B cell (primary cell): ENCODE results near the gene ZNF300. TPM values are rescaled to one million over a fixed set of nuclear protein-coding genes. Genes with fewer than 3 reads are reported as not detected.

Source experiments
- ATAC-seq: fragments of 200-7000 bp; cut with Tn5 transposase; one replicate; pipeline ENCODE4 v1.10.0; 2021; ENCODE audit warnings: low read depth, mild to moderate bottlenecking, moderate number of reproducible peaks, moderate library complexity
- CTCF ChIA-PET: fragments of 350-600 bp; sonication (Branson Sonifier 250); formaldehyde crosslinking; loops from one replicate; lab custom pipeline; 2021; ENCODE audit warnings: antibody characterized with exemption, inconsistent platforms; lab: Charles Lee
- POLR2A ChIA-PET: fragments of 350-600 bp; sonication (Branson Sonifier 250); formaldehyde crosslinking; loops from one replicate; lab custom pipeline; 2021; ENCODE audit warnings: antibody characterized with exemption; lab: Charles Lee
- DNase-seq: peaks from one replicate; pipeline ENCODE4 v3.0.0; 2013
- H2AFZ ChIP-seq: 2 replicates; pipeline ENCODE4 v1.6.1; 2012; ENCODE audit warnings: mild to moderate bottlenecking, low read depth, low read length; ENCODE audit not compliant: insufficient read depth, poor library complexity, severe bottlenecking
- H3K27ac ChIP-seq, 2 donors: 1 replicate in 1 of 2; 2 replicates in 1 of 2; pipeline ENCODE4 v1.5.1; 2012 to 2013; ENCODE audit warnings: low read length in 2 of 2, mild to moderate bottlenecking in 2 of 2, moderate library complexity in 1 of 2
- H3K27me3 ChIP-seq, 4 experiments: fragments of 200-600 bp in 1 of 4; sonication (generic) in 1 of 4; replicated peaks in 1 of 4; 1 replicate in 2 of 4; 2 replicates in 2 of 4; pipeline versions ENCODE4 v1.6.1 to v1.7.0; 2013 to 2016; ENCODE audit warnings: low read length in 3 of 4, mild to moderate bottlenecking in 2 of 4, mixed read lengths in 1 of 4, moderate library complexity in 1 of 4; ENCODE audit not compliant: insufficient read depth in 4 of 4, control insufficient read depth in 3 of 4; ENCODE audit errors: control extremely low read depth in 1 of 4
- H3K36me3 ChIP-seq, 2 experiments: replicated peaks in 1 of 2; 1 replicate in 1 of 2; 2 replicates in 1 of 2; pipeline versions ENCODE4 v1.6.1 to v1.7.1; 2013; ENCODE audit warnings: low read length in 1 of 2; ENCODE audit not compliant: insufficient read depth in 2 of 2, control insufficient read depth in 1 of 2; ENCODE audit errors: control extremely low read depth in 1 of 2, extremely low read depth in 1 of 2
- H3K4me1 ChIP-seq, 2 donors: fragments of 200-600 bp in 1 of 2; sonication (generic) in 1 of 2; 1 replicate in 1 of 2; 2 replicates in 1 of 2; pipeline versions ENCODE4 v1.5.1 to v1.6.1; 2013 to 2017; ENCODE audit warnings: low read length in 2 of 2; ENCODE audit not compliant: control insufficient read depth in 2 of 2, insufficient read depth in 2 of 2
- H3K4me2 ChIP-seq: replicated peaks from 2 replicates; pipeline ENCODE3; 2012; ENCODE audit warnings: mild to moderate bottlenecking, low read depth, low read length; ENCODE audit not compliant: poor library complexity, severe bottlenecking
- H3K4me3 ChIP-seq, 5 experiments: fragments of 200-600 bp in 1 of 5; sonication (generic) in 1 of 5; 1 replicate in 3 of 5; 2 replicates in 2 of 5; pipeline versions ENCODE4 v1.5.1 to v1.7.0; 2011 to 2016; ENCODE audit warnings: low read length in 4 of 5, mild to moderate bottlenecking in 4 of 5, low read depth in 2 of 5, control low read depth in 1 of 5, moderate library complexity in 1 of 5; ENCODE audit not compliant: insufficient read depth in 1 of 5; ENCODE audit errors: control extremely low read depth in 1 of 5, extremely low read depth in 1 of 5
- H3K79me2 ChIP-seq: fragments of 200-600 bp; sonication (generic); one replicate; pipeline ENCODE4 v1.6.0; 2016; ENCODE audit warnings: low read length; ENCODE audit not compliant: control insufficient read depth, insufficient read depth
- H3K9ac ChIP-seq: fragments of 200-600 bp; sonication (generic); 2 replicates; pipeline ENCODE4 v1.6.1; 2017; ENCODE audit warnings: mild to moderate bottlenecking, low read length, moderate library complexity
- H3K9me3 ChIP-seq, 3 donors: one replicate each; pipeline versions ENCODE4 v1.6.1 to v1.7.1; 2013; ENCODE audit warnings: low read length in 2 of 3; ENCODE audit not compliant: control insufficient read depth in 2 of 3, insufficient read depth in 1 of 3; ENCODE audit errors: control extremely low read depth in 1 of 3
- H4K20me1 ChIP-seq: 2 replicates; pipeline ENCODE4 v1.6.0; 2012; ENCODE audit warnings: mild to moderate bottlenecking, low read length; ENCODE audit not compliant: insufficient read depth, control insufficient read depth, poor library complexity, severe bottlenecking
- H3K27ac Mint-ChIP-seq: one replicate; pipeline ENCODE4 v1.8.0; 2021; ENCODE audit warnings: mixed read lengths
- H3K27me3 Mint-ChIP-seq: one replicate; pipeline ENCODE4 v1.8.0; 2021; ENCODE audit warnings: mixed read lengths
- H3K4me1 Mint-ChIP-seq: one replicate; pipeline ENCODE4 v1.8.0; 2021; ENCODE audit warnings: mixed read lengths
- H3K4me3 Mint-ChIP-seq: one replicate; pipeline ENCODE4 v1.8.0; 2021; ENCODE audit warnings: mixed read lengths
- H3K9me3 Mint-ChIP-seq: one replicate; pipeline ENCODE4 v1.8.0; 2022; ENCODE audit warnings: mixed read lengths; ENCODE audit not compliant: insufficient read depth
- EZH2 ChIP-seq: IDR thresholded peaks from 2 replicates; pipeline ENCODE4 v1.6.1; 2012; ENCODE audit warnings: borderline replicate concordance, low read depth, mild to moderate bottlenecking, moderate library complexity, low read length; ENCODE audit not compliant: insufficient read depth, poor library complexity, severe bottlenecking
- WGBS: methylation state at CpG from one replicate; pipeline ENCODE4 v1.1.5; 2013; ENCODE audit warnings: missing lambda C conversion rate; ENCODE audit not compliant: insufficient coverage; 5-methylcytosine and 5-hydroxymethylcytosine counted together
- intact Hi-C: fragments of 100-400 bp; cut with micrococcal nuclease; formaldehyde crosslinking; loops from one replicate; pipeline ENCODE4 v1.10.0; 2022
- polyA plus RNA-seq: library from polyadenylated mRNA; depleted of rRNA; stranded (reverse); fragments of >200 nt; gene quantifications from 2 replicates; pipeline ENCODE4 v1.2.3, GENCODE V29; 2012
- total RNA-seq, 2 donors: library from RNA; stranded (reverse); fragments of 120-200 nt in 1 of 2; gene quantifications; 1 replicate in 1 of 2; 2 replicates in 1 of 2; pipeline versions ENCODE4 v1.2.3 to v1.2.4, GENCODE V29; 2013 to 2022
- TF ChIP-seq, protein P1 (sequence below): fragments of 200-600 bp; IDR thresholded peaks from one replicate; pipeline ENCODE4 v1.8.0; 2022; ENCODE audit warnings: antibody characterized with exemption, mild to moderate bottlenecking

ZNF300 gene
- total and polyA plus RNA-seq, 2 donors (not counting 1 experiment from before 2014, with no cell fraction given): 3.6 to 8.1 TPM

GRCh38 chr5:150853561-150853960 is 51.2 kb downstream of the ZNF300 start:
- Histone ChIP-seq H3K79me2 (no peaks in the 10 kb centered on the region), H4K20me1 (no peaks in the 10 kb centered on the region), H3K27ac (peak overlapping the region; percentile 19 to 79), H3K4me2 (peak overlapping the region; percentile 69), H3K27me3 (no peaks in the 10 kb centered on the region), H3K4me3 (peak overlapping the region in 3 of 5 experiments; percentile 10 to 57 (median 15)), H3K9me3 (peaks cover 0 to 4% (median 3%) of the 10 kb centered on the region in 3 donors), H2AFZ (peak overlapping the region; percentile 71), H3K9ac (peak overlapping the region; percentile 54), H3K4me1 (peaks cover 3 to 15% of the 10 kb centered on the region in 2 donors), H3K36me3 (peaks cover 0 to 1% of the 10 kb centered on the region in 2 experiments)
- H3K27ac Mint-ChIP-seq: peak overlapping the region; percentile 85
- peaks cover 14% of the 10 kb centered on the region for H3K4me1 Mint-ChIP-seq
- peak; percentile 76 for ATAC-seq
- no peaks in the 10 kb centered on the region for H3K9me3 Mint-ChIP-seq
- intact Hi-C loops: no loop called here
- TF ChIP-seq EZH2: no peak
- POLR2A ChIA-PET: no interaction called here
- CTCF ChIA-PET: interaction anchor here (0.6 to 1.5 kb wide), 2 partner anchors 292 to 1463 kb away, joined by 4 read pairs; no protein-coding TSS in a partner anchor
- DNase-seq: peak; percentile 64
- WGBS: no CpG with 5 or more reads among the region's 2 CpGs
- H3K4me3 Mint-ChIP-seq: peak overlapping the region; percentile 80
- peaks cover 2% of the 10 kb centered on the region for H3K27me3 Mint-ChIP-seq

GRCh38 chr5:150851039-150851438 is 53.7 kb downstream of the ZNF300 start:
- WGBS: 83% methylated on average over 1 of the region's 3 CpGs
- no peak overlapping the region for H3K4me3 Mint-ChIP-seq
- Histone ChIP-seq H3K27me3 (no peaks in the 10 kb centered on the region), H2AFZ (no peak overlapping the region), H3K9ac (no peak overlapping the region), H3K36me3 (peaks cover 0 to 1% of the 10 kb centered on the region in 2 experiments), H3K4me3 (no peak overlapping the region), H3K79me2 (no peaks in the 10 kb centered on the region), H3K4me1 (peaks cover 14 to 18% of the 10 kb centered on the region in 2 donors), H3K4me2 (no peak overlapping the region), H4K20me1 (no peaks in the 10 kb centered on the region), H3K9me3 (peaks cover 0 to 4% (median 1%) of the 10 kb centered on the region in 3 donors), H3K27ac (no peak overlapping the region)
- H3K27me3 Mint-ChIP-seq: peaks cover 4% of the 10 kb centered on the region
- H3K27ac Mint-ChIP-seq: peak overlapping the region; percentile 57
- TF ChIP-seq, protein P1, sequence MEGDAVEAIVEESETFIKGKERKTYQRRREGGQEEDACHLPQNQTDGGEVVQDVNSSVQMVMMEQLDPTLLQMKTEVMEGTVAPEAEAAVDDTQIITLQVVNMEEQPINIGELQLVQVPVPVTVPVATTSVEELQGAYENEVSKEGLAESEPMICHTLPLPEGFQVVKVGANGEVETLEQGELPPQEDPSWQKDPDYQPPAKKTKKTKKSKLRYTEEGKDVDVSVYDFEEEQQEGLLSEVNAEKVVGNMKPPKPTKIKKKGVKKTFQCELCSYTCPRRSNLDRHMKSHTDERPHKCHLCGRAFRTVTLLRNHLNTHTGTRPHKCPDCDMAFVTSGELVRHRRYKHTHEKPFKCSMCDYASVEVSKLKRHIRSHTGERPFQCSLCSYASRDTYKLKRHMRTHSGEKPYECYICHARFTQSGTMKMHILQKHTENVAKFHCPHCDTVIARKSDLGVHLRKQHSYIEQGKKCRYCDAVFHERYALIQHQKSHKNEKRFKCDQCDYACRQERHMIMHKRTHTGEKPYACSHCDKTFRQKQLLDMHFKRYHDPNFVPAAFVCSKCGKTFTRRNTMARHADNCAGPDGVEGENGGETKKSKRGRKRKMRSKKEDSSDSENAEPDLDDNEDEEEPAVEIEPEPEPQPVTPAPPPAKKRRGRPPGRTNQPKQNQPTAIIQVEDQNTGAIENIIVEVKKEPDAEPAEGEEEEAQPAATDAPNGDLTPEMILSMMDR: no peak
- no peak for TF ChIP-seq EZH2
- ATAC-seq: no peak
- H3K9me3 Mint-ChIP-seq: no peaks in the 10 kb centered on the region
- POLR2A ChIA-PET: no interaction called here
- DNase-seq: no peak
- intact Hi-C loops: no loop called here
- H3K4me1 Mint-ChIP-seq: peaks cover 22% of the 10 kb centered on the region
- CTCF ChIA-PET: interaction anchor here (1.8 to 2.7 kb wide), 3 partner anchors 51 to 291 kb away, joined by 5 to 11 read pairs (median 11); no protein-coding TSS in a partner anchor
